Suprapubic skin (tissue), 4 donors: Measurements from ENCODE around the gene PXK. TPM values are rescaled to one million over a fixed set of nuclear protein-coding genes. Genes with fewer than 3 reads are reported as not detected.

Experiments used
- DNase-seq, 2 donors: peaks; one replicate each; pipeline ENCODE4 v3.0.0-alpha.2; 2019; ENCODE audit warnings: low spot score in 2 of 2
- H3K27ac ChIP-seq: fragments of 200-600 bp; sonication (generic); one replicate; pipeline ENCODE4 v1.5.1; 2019
- H3K27me3 ChIP-seq: fragments of 200-600 bp; sonication (generic); one replicate; pipeline ENCODE4 v1.5.1; 2019
- H3K36me3 ChIP-seq: fragments of 200-600 bp; sonication (generic); one replicate; pipeline ENCODE4 v1.5.1; 2019
- H3K4me1 ChIP-seq: fragments of 200-600 bp; sonication (generic); one replicate; pipeline ENCODE4 v1.5.1; 2019
- H3K4me3 ChIP-seq: fragments of 200-600 bp; sonication (generic); one replicate; pipeline ENCODE4 v1.5.1; 2019; ENCODE audit warnings: mild to moderate bottlenecking
- H3K9me3 ChIP-seq: fragments of 200-600 bp; sonication (generic); one replicate; pipeline ENCODE4 v1.5.1; 2019
- EP300 ChIP-seq: sonication (generic); formaldehyde crosslinking; IDR thresholded peaks from one replicate; pipeline ENCODE4 v1.6.1; 2017; ENCODE audit warnings: antibody characterized with exemption
- POLR2A ChIP-seq, 2 donors: fragments of 450-650 bp; IDR thresholded peaks; one replicate each; pipeline ENCODE4 v1.6.1; 2017; ENCODE audit warnings: antibody characterized with exemption in 2 of 2, mild to moderate bottlenecking in 2 of 2, moderate library complexity in 2 of 2
- POLR2AphosphoS5 ChIP-seq, 3 donors: sonication (generic); formaldehyde crosslinking; IDR thresholded peaks; one replicate each; pipeline ENCODE4 v1.6.1; 2017; ENCODE audit warnings: antibody characterized with exemption in 3 of 3
- WGBS: methylation state at CpG from one replicate; pipeline ENCODE4 v1.1.5; 2018; 5-methylcytosine and 5-hydroxymethylcytosine counted together
- total RNA-seq, 4 donors: library from RNA; depleted of rRNA; stranded (reverse); fragments of >200 nt; gene quantifications; one replicate each; pipeline ENCODE4 v1.1.0, GENCODE V29; 2016
- TF ChIP-seq, protein P1 (sequence below), 2 donors: fragments of 200-600 bp in 1 of 2; fragments of 450-650 bp in 1 of 2; sonication (generic) in 1 of 2; IDR thresholded peaks; one replicate each; pipeline ENCODE4 v1.5.1; 2016 to 2019; ENCODE audit warnings: antibody characterized with exemption in 2 of 2, mild to moderate bottlenecking in 1 of 2, moderate library complexity in 1 of 2

PXK gene
- total RNA-seq, 4 donors from 2014 or later: 16.0 to 36.9 (median 21.8) TPM

DNA sequence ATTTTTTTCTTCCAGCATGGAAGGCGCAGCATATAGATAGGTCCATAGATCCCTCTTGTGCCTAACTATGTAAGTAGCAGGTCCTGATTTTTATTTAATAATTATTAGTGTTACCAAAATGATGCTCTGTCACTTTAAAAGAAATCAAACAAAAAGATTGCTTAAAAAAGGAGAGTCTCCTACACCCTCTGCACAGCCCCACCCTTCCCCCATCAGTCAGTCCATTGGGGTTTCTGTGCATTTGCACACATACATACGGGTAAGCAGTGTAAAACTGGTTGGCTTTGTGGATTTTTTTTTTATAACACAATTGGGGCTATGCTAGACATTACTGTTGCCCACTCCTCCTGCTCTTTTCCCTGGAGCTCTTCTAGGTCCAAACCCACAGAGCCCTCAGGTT is 33.6 kb upstream of the PXK start:
- Histone ChIP-seq H3K27me3 (no peaks in the 10 kb centered on the region), H3K4me3 (no peak overlapping the region), H3K4me1 (peaks cover 15% of the 10 kb centered on the region), H3K9me3 (no peaks in the 10 kb centered on the region), H3K36me3 (no peaks in the 10 kb centered on the region), H3K27ac (no peak overlapping the region)
- WGBS: 58% methylated on average over 2 of the region's 2 CpGs
- TF ChIP-seq, protein P1, sequence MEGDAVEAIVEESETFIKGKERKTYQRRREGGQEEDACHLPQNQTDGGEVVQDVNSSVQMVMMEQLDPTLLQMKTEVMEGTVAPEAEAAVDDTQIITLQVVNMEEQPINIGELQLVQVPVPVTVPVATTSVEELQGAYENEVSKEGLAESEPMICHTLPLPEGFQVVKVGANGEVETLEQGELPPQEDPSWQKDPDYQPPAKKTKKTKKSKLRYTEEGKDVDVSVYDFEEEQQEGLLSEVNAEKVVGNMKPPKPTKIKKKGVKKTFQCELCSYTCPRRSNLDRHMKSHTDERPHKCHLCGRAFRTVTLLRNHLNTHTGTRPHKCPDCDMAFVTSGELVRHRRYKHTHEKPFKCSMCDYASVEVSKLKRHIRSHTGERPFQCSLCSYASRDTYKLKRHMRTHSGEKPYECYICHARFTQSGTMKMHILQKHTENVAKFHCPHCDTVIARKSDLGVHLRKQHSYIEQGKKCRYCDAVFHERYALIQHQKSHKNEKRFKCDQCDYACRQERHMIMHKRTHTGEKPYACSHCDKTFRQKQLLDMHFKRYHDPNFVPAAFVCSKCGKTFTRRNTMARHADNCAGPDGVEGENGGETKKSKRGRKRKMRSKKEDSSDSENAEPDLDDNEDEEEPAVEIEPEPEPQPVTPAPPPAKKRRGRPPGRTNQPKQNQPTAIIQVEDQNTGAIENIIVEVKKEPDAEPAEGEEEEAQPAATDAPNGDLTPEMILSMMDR (IDR thresholded peaks at IDR 0.05): no peak
- TF ChIP-seq POLR2AphosphoS5 (IDR thresholded peaks at IDR 0.05): no peak
- TF ChIP-seq POLR2A (IDR thresholded peaks at IDR 0.05): no peak
- TF ChIP-seq EP300: no peak
- no peak for DNase-seq

DNA sequence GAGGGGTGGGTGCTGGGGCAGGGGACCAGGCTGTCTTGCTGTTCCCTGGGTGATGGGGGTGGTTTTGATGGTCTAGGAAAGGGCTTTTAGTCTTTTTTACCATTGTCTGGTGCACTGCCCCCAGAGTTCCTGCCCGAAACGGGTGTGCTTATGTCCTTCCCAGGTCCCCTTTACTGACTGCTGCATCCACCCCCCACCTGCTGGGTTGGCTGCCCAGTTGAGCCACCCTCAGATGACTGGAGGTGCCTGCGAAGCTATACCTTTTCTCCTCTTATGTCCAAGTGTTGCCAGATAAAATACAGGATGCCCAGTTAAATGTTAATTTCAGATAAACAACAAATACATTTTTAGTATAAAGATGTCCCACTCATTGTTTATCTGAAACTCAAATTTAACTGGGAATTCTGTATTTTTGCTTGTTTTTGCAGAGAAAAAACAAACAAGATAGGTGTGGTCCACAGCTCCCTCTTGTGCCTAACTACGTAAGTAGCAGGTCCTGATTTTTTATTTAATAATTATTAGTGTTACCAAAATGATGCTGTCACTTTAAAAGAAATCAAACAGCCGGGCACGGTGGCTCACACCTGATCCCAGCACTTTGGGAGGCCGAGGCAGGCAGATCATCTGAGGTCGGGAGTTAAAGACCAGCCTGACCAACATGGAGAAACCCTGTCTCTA is 32.7 kb upstream of the PXK start:
- Histone ChIP-seq H3K4me1 (peaks cover 15% of the 10 kb centered on the region), H3K36me3 (no peaks in the 10 kb centered on the region), H3K27ac (no peak overlapping the region), H3K27me3 (no peaks in the 10 kb centered on the region), H3K9me3 (no peaks in the 10 kb centered on the region), H3K4me3 (no peak overlapping the region)
- DNase-seq: no peak
- WGBS: 20% methylated on average over 8 of the region's 8 CpGs
- TF ChIP-seq POLR2A (IDR thresholded peaks at IDR 0.05) (no peak), EP300 (no peak)
- TF ChIP-seq, protein P1 (IDR thresholded peaks at IDR 0.05): peak; percentile 53 to 54

DNA sequence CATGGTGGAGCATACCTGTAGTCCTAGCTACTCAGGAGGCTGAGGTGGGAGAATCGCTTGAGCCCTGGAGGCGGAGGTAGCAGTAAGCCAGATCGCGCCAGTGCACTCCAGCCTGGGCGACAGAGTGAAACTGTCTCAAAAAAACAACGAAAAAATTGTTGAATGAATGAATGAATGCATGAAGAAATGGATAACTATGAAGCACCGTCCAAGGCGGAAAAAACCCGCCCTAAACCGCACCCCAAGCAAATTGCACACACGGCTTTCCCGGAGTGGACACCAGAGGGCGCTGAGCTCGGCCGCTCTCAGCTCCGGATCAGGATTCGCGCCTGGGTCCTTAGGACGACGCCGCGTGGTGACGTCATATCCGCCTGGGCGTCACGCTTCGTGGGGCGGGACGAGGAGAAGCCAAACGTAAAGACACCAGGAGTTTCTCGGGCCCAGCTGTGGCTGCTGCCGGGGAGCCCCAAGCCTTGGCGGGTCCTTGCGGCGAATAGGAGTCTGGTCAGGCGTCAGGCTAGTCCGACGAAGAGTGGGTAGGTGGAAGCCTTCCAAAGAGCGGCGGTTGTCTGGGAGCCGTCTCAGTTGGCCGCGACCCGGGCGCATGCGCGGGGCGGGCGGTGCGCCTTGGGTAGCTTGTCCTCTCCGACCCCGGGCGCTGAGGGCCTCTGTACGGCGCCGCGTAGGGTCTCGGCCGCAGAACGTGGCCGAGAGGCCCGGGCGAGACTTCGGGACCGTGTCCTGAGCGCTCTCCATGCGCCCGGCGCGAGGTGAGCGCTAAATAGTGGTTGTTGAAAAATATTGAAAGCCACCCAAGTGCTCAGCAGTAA is 26.6 kb upstream of the PXK start, which contains the start of the genes HTD2 and RPP14:
TSS of gene HTD2 (plus strand) at position 639 of the 830 bp plus-strand sequence. CDS start 11,094 bp downstream, outside the sequence.
TSS of gene RPP14 (plus strand) at position 364 of the 830 bp plus-strand sequence. CDS start 4,085 bp downstream, outside the sequence.
- Histone ChIP-seq H3K4me3 (peak within 1 kb of the TSS; percentile 88), H3K36me3 (peaks cover 15% of the 10 kb centered on the region), H3K4me1 (peaks cover 37% of the 10 kb centered on the region), H3K27ac (peak within 1 kb of the TSS; percentile 99), H3K9me3 (no peaks in the 10 kb centered on the region), H3K27me3 (no peaks in the 10 kb centered on the region)
- 5% methylated on average over 50 of the region's 71 CpGs for WGBS
- peak; percentile 99 to 100 for DNase-seq
- TF ChIP-seq, protein P1 (IDR thresholded peaks at IDR 0.05): peak; percentile 96 to 98
- TF ChIP-seq EP300 (no peak), POLR2A (IDR thresholded peaks at IDR 0.05) (peak in 1 of 2 donors; percentile 83), POLR2AphosphoS5 (IDR thresholded peaks at IDR 0.05) (peak in 2 of 3 donors; percentile 23 to 58)

DNA sequence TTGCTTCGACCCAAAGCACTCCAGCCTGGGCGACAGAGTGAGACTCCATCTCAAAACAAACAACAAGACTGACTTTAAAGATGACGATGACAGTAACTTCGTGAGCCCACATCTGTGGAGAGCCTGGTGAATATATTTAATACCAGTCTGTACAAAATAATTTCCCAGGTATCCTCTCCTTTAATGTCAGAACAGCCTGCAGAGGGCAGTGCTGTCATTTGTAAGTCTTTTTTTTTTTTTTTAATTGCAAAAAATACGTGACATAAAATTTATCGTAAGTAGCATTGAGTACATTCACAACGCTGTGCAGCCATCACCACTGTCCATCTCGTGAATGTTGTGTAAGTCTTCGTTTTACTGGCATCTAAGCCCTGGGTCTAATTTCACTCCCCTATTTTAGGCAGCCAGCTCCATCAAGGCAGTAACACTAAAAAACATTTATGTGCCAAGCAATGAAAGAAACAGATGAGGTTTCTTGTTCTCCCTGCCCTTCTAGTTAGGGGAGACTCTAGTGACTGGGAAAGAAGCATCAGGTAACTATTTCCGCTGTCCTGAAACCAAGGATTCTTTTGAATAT is 25.0 kb upstream of the PXK start:
- TF ChIP-seq POLR2A (IDR thresholded peaks at IDR 0.05) (no peak), EP300 (no peak), POLR2AphosphoS5 (IDR thresholded peaks at IDR 0.05) (no peak)
- TF ChIP-seq, protein P1 (IDR thresholded peaks at IDR 0.05): peak; percentile 9 to 18
- no peak for DNase-seq

More for the DNA sequence above, 25.0 kb upstream of the PXK start:
- 22% methylated on average over 10 of the region's 10 CpGs for WGBS
- Histone ChIP-seq H3K9me3 (no peaks in the 10 kb centered on the region), H3K36me3 (peaks cover 32% of the 10 kb centered on the region), H3K4me1 (peaks cover 37% of the 10 kb centered on the region), H3K27me3 (no peaks in the 10 kb centered on the region), H3K27ac (peak overlapping the region; percentile 99), H3K4me3 (peak overlapping the region; percentile 88)
